GM20431 (cell line): ENCODE measurements around the gene RHOC.
"Not testable (repeated sequence)": the region's sequence is repeated elsewhere in the genome, so short reads cannot be mapped to it uniquely, and the experiment has no call there.

Experiments
- in situ Hi-C: fragments of 300-500 bp; cut with MseI, MboI; formaldehyde crosslinking; loops from one replicate; pipeline ENCODE4 v1.15.0; 2020; ENCODE audit warnings: low sequenced_read_pairs; ENCODE audit not compliant: unreplicated experiment

RHOC gene

DNA sequence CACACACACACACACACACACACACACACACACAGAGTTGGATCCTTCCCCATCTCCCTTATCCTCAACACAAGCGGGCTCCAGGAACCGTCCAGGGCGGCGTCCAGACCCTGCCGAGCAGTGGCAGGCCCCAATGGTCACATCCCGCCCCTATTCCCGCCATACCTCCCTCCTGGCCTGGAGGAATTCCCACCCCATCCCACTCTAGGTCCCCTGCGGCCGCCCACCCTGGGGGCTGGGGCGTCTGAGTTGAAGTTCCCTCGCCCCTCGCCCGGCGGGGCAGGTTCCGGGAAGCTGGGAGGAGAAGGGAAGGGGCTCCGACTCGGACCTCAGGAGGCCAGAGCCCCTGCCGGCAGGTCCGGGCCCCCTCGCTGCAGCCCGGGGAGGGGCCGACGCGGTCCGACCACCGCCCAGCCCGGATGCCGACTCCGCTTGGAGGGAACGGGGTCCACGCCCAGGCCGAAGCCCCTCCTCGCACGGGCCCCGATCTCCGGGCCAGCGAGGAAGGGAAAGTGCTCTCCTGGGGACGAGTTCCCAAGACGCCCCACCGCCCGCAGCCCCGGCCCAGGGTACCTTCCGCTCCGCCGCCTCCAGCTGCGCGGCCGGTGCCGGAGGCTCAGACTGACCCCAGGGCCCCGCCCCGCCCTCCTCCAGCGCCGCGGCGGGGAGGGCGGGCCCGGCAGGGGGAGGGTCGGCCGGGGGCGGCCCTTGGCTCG, at the start of gene RHOC:
TSS of gene RHOC (minus strand) at position 623 of the 716 bp plus-strand sequence. CDS start 3,328 bp downstream, outside the sequence.
- in situ Hi-C loops, result loop anchor here (10.0 to 25.0 kb wide), 4 partner anchors 92 to 331 kb away; partner anchors contain the start of genes CAPZA1, CTTNBP2NL, ST7L and WNT2B

DNA sequence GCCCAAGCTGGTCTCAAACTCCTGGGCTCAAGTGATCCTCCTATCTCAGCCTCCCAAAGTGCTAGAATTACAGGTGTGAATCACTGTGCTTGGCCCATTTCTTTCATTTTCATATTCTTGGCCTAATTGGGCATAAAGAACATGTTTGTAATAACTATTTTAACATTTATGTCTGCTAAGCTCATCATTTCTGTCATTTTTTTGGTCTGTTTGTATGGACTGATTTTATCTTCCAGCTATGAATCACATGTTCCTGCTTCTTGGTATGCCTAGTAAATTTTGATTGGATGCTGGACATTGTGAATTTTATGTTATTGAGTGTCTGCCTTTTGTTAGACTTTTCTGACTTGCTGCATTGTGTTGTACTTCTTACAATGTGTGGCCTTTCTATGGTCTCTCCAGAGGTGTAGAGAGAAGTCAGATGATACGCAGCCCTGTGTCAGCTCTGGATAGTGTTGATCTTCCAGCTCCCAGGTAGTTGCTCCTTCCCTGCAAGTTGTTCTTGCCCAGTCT, 47.2 kb upstream of the RHOC start:
- in situ Hi-C loops, result no loop called here

DNA sequence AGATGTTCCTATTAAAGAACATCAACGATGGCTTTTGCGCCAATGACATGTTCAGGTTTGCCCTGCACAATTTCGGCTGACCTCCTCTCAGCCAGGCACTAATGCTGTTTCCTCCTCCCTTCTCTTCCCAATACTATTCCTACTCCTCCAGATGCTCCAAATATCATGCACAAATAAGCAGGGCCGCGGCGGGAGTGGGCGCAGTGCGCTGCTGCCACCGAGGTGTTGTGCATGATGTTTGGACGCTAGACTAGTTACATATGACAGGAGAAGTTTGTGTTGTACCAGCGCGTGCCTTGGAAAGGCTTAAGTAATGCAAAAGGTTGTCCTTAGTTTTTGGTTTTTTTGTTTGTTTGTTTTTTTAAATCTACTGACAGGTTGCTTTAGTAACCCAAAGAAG, 41.5 kb upstream of the RHOC start:
- in situ Hi-C loops, result no loop called here

DNA sequence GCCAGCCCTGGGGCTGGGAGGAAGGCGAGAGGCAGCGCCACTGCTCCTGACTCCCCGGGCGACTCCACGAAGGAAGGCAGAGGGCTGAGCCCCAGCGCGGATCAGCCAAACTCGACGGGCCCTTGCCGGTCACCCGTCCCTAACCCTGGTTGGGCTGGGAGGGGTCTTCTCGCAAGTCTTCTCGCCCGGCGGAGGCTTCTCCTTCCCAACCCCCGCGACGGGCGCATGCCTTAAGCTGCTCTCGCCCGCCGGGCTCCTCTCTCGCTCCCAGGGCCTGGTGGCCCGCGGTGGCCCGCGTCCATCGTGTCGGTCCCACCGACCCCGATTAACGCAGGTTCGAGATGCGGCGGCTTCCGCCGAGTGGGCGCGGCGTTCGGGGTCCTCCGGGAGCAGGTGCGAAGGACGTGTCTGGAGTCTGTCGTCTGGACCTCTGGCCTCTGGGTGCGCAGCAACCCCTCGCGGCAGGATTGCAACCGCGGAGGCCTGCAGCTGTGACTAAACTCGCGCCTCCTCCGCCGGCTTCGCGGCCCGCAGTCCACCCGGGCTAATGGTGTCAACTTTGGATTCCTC, 37.2 kb upstream of the RHOC start:
- in situ Hi-C loops, result no loop called here

DNA sequence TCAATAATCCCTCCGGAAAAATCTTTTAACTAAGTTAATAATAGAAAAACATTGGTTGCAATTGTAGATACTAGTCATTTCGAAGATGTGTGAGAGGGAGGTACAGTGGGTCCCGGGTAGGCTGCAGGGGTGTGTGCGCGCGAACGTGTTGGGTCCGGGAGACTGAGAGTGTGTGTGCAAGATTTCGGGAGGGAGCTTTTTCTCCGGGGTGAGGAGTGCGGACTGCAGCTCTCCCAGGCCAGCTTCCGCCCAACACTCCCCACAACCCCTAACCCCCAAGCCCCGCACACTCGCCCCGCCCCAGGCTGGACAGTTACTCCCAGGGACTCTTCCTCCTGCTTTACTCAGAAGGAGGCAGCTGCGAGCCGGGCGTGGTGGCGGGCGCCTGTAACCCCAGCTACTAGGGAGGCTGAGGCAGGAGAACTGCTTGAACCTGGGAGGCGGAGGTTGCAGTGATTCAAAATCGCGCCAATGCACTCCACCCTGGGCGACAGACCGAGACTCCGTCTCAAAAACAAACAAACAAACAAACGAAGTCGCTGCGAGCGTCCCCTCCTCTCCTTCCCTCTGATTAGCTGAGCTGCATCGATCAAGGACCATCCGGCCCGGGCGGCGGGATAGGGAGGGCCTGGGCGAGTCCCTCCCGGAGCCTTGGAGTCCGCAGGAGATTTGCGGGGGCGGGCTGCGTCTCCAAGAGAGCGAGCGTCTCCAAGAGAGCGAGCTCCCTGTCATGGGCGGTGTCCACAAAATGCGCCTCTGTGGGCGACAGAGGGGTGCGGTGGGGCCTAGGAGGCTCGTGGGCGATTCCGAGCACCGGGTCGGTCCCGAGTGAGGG, 36.5 kb upstream of the RHOC start:
- in situ Hi-C loops, result no loop called here

DNA sequence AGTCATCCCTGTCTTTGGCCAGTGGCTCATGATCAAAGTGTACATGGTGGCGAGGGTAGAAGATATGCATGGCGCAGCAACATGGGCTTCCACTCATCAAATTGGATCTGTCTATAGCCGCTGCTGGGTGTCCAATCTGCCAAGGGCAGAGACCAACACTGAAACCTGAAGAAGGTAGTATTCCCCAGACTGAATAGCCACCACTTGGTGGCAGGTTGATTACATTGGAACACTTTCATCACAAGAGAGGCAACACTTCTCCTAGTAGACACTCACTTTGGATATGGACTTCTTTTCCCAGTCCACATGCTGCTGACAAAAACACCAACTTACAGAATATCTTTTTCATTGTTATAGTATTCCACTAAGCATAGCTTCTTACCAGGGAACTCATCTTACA, 30.6 kb upstream of the RHOC start:
- in situ Hi-C loops, result no loop called here

DNA sequence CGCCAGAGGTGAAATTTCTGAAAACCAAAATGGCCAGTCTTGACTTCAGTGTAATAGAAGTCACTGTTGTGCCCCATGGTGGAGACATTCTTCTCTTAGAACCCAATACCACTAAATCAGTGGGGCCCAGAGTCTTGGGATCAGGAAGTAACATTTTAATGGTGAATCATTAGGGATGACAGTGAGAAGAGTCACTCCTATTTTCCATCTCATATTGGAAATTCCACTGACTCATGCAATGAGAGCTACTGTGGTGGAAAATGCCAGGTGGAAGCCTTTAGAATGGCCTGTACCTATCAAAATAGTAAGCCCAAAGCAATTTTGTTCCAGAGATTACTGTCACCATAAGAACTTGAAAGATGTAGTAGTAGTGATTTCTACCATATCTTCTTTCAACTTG, 28.8 kb upstream of the RHOC start:
- in situ Hi-C loops, result no loop called here

DNA sequence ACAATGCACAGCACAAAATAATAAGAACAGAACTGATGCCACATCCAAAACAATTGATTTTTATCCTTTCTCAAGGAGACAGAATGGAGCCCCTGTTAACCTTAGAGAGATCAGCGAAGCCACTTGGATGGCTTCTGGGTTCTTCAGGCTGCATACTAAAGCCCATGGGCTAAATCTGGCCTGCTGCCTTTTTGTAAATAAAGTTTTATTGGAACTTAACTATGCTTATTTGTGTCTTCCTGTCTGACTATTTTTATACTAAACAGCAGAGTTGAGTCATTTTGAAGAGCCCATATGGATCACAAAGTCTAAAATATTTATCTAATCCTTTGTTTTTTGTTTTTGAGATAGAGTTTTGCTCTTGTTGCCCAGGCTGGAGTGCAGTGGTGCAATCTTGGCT, 24.5 kb upstream of the RHOC start:
- in situ Hi-C loops, result no loop called here

DNA sequence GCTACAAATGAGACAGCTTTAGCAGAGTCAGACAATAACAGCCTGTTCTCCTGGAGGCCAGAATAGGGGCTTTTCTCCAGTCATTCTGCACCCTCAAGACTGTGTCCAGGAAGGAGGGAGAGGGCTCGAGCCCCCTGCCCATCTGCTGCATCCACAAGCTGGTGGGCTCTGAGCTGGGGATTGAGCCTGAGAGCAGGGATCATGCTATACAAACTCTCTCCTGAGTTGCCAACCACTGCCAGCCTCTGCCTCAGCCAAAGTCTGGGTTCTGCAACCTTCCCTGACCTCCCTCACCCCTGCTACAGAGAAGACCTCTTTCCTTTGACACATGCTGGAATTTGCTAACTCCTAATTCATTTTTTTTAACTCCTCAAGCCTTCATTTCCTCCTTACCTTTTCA, 23.0 kb upstream of the RHOC start:
- in situ Hi-C loops, result no loop called here

DNA sequence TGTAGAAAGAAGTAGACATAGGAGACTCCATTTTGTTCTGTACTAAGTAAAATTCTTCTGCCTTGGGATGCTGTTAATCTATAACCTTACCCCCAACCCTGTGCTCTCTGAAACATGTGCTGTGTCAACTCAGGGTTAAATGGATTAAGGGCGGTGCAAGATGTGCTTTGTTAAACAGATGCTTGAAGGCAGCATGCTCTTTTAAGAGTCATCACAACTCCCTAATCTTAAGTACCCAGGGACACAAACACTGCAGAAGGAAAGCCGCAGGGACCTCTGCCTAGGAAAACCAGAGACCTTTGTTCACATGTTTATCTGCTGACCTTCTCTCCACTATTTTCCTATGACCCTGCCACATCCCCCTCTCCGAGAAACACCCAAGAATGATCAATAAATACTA, 22.1 kb upstream of the RHOC start:
- in situ Hi-C loops, result not testable (repeated sequence)

DNA sequence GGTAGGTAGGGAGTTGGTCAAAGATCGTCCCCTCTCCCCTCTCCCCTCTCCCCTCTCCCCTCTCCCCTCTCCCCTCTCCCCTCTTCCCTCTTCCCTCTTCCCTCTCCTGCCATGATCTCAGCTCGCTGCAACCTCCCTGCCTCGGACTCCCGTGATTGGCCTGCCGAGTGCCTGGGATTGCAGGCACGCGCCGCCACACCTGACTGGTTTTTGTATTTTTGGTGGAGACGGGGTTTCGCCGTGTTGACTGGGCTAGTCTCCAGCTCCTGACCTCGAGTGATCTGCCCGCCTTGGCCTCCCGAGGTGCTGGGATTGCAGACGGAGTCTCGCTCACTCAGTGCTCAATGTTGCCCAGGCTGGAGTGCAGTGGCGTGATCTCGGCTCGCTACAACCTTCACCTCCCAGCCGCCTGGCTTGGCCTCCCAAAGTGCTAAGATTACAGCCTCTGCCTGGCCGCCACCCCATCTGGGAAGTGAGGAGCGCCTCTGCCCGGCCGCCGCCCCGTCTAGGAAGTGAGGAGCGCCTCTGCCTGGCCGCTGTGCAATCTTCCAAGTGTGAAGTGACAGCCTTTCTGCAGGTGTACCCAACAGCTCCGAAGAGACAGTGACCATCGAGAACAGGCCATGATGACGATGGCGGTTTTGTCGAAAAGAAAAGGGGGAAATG, 21.5 kb upstream of the RHOC start:
- in situ Hi-C loops, result not testable (repeated sequence)

DNA sequence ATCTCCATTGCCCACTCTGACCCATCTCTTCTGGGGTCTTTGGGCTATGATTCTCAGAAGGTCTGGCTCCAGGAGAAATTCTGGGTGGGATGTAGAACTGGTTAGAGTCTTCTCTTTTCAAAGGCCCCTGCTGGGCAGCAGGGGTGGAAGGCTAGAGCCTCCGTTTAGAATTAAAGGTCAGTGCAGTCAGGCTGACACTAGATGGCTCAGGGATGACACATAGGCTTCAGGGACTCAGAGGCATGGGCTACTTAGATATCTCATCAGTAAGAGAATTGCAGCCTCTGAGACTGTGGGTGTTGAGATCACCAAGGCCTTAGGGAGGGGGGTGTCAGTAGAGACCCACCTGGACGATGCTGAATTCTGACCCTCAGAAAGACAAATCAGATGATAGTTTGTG, 20.8 kb upstream of the RHOC start:
- in situ Hi-C loops, result no loop called here

DNA sequence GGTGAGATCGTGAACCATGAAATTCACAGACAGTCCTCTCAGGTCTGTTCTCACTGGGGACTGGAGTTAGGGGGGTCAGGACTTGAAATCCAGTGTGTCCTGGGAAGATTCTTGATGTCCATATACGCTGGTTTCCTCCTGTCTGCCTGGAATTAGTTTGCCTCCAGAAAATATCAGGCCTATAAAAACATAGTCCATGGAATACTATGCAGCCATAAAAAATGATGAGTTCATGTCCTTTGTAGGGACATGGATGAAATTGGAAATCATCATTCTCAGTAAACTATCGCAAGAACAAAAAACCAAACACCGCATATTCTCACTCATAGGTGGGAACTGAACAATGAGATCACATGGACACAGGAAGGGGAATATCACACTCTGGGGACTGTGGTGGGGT, 17.3 kb upstream of the RHOC start:
- in situ Hi-C loops, result loop anchor here (5.0 to 25.0 kb wide), 4 partner anchors 83 to 337 kb away; partner anchors contain the start of genes CTTNBP2NL and WNT2B

DNA sequence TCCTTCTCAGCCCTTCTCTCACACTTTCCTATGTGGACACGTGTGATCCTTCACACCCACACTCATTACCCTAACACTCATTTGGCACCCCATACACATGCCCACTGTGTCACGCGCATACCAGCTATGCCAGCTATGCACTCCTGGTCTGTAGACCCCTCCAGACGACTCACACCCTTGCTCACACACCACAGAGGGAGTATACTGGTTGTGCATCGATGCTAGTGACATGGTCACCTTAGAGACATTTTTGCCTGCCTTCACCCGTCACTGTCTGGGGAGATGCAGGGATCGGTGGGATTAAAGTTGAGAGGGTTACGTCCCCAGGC, 16.5 kb upstream of the RHOC start:
- in situ Hi-C loops, result loop anchor here (5.0 to 25.0 kb wide), 4 partner anchors 84 to 336 kb away; partner anchors contain the start of genes CTTNBP2NL and WNT2B

DNA sequence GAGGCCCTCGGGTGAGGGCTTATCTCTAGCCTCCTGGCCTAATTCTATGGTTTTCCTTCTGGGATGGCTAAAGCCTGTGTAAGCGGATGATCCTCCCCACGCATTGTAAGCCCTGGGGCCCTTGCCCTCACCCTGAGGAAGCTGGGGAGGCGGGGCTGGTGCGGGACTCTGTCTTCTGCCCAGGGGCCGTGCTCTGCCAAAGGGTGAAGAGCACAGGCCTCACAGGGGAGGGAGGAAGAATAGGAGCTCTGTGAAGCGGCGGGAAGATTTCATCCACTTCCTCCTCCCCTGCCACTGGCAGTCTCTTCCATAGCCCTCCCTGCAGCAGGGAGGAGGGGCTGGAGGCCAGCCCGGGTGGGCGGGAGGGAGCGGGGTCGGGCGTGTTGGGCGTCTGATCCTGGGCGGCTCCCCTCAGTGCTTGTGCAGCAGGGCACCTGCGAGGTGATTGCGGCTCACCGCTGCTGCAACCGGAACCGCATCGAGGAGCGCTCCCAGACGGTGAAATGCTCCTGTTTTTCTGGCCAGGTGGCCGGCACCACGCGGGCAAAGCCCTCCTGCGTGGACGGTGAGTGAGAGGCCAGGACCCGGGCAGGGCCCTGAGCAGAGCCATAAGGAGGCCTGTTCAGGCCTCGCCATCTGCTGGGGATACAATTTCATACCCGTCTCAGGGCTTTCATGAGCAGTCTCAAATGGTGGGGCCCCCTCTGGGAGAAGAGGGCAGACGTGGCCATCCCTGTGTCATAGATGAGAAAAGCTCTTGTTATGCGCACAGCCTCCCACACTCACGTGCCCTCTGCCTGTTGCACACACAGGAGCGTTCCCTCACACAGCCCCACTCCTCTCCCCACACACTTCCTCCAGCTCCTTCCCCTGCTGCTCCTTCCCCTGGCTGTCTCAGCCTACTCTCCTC, 15.9 kb upstream of the RHOC start:
- in situ Hi-C loops, result loop anchor here (5.0 to 25.0 kb wide), 4 partner anchors 84 to 336 kb away; partner anchors contain the start of genes CTTNBP2NL and WNT2B

DNA sequence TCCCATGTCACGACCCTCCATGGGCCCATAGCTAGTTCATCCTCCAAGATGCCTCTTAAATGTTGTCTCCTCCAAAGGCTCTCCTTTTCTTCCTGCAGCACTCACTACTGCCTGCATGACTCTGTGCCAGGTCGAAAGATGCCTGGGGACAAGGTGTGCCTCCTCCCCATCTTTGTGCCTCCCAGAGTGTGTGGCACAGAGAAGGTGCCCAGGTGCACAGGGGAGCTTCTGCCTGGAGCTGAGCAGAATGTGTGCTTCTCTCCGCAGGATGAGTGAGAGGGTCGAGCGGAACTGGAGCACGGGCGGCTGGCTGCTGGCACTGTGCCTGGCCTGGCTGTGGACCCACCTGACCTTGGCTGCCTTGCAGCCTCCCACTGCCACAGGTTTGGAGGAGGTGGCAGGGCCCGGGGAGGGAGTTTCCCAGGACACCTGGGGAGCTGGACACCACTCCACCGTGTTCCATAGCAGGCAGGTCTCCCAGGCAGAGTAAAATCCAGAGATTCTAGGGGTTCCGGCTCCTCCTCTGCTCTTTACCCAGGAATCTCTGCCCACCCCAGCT, 15.1 kb upstream of the RHOC start:
- in situ Hi-C loops, result loop anchor here (5.0 to 25.0 kb wide), 4 partner anchors 85 to 335 kb away; partner anchors contain the start of genes CTTNBP2NL and WNT2B

DNA sequence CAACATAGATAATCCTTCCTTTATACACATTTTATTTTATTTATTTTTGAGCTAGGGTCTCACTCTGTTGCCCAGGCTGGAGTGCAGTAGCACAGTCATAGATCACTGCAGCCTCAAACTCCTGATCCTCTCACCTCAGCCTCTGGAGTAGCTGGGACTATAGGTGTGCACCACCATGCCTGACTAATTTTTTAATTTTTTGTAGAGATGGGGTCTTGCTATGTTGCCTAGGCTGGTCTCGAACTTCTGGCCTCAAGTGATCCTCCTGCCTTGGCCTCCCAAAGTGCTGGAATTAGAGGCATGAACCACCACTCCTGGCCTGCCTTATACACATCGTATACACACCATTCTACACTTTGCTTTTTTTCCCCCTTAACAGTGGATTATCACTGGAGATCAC, 14.4 kb upstream of the RHOC start:
- in situ Hi-C loops, result loop anchor here (5.0 to 25.0 kb wide), 4 partner anchors 86 to 334 kb away; partner anchors contain the start of genes CTTNBP2NL and WNT2B

DNA sequence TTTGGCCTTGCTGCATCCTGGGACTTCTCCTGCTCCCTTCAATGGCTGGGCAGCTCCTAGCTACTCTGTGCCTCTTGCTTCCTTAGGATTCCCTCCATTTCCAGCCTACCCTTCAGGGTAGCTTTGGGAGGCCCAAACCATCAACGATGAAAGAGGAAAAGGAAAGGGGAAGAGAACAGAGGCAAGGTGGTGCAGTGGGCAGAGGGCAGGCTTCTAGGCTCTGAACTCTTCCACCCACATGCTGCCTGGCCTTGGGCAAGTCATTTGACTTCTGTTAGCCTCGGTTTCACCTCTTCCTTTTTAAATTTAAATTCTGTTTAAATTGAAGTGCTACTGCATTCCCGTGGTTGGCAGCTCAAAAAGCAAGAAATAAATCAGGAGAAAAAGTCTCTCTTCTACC, 13.9 kb upstream of the RHOC start:
- in situ Hi-C loops, result loop anchor here (5.0 to 25.0 kb wide), 4 partner anchors 87 to 333 kb away; partner anchors contain the start of genes CTTNBP2NL and WNT2B
